Thoracic aorta (tissue), 2 donors: Measurements from ENCODE around the gene SRSF11. TPM values are rescaled to one million over a fixed set of nuclear protein-coding genes. Genes with fewer than 3 reads are reported as not detected.

Experiments used
- ATAC-seq: fragments of 150-250 bp; one replicate; pipeline ENCODE4 v1.8.0; 2017; ENCODE audit warnings: low read depth; ENCODE audit not compliant: insufficient number of reproducible peaks, low FRiP score
- DNase-seq: peaks from one replicate; pipeline ENCODE4 v3.0.0-alpha.2; 2020; ENCODE audit warnings: low spot score
- H3K27ac ChIP-seq, 2 donors: fragments of 200-600 bp; sonication (generic); 1 replicate in 1 of 2; 2 replicates in 1 of 2; pipeline ENCODE4 v1.5.1; 2016; ENCODE audit warnings: mild to moderate bottlenecking in 2 of 2, moderate library complexity in 2 of 2
- H3K27me3 ChIP-seq: fragments of 200-600 bp; sonication (generic); replicated peaks from 2 replicates; pipeline ENCODE4 v1.6.0; 2016; ENCODE audit warnings: mild to moderate bottlenecking; ENCODE audit not compliant: insufficient read depth
- H3K36me3 ChIP-seq: fragments of 200-600 bp; sonication (generic); one replicate; pipeline ENCODE4 v1.5.1; 2016
- H3K4me1 ChIP-seq, 2 donors: fragments of 200-600 bp; sonication (generic); 1 replicate in 1 of 2; 2 replicates in 1 of 2; pipeline versions ENCODE4 v1.5.1 to v1.6.0; 2016; ENCODE audit warnings: low read depth in 2 of 2, mild to moderate bottlenecking in 1 of 2; ENCODE audit not compliant: control insufficient read depth in 1 of 2
- H3K4me3 ChIP-seq: fragments of 200-600 bp; sonication (generic); 2 replicates; pipeline ENCODE4 v1.5.1; 2016; ENCODE audit warnings: mild to moderate bottlenecking
- H3K9me3 ChIP-seq: fragments of 200-600 bp; sonication (generic); 2 replicates; pipeline ENCODE4 v1.5.1; 2016
- total RNA-seq, 2 donors: library from RNA; depleted of rRNA; stranded (reverse); fragments of >200 nt; gene quantifications; one replicate each; pipeline versions ENCODE4 v1.1.0 to v1.2.3, GENCODE V29; 2016
- TF ChIP-seq, protein P1 (sequence below): fragments of 200-600 bp; sonication (generic); IDR thresholded peaks from one replicate; pipeline ENCODE4 v1.5.1; 2019; ENCODE audit warnings: antibody characterized with exemption

The SRSF11 gene
- total RNA-seq, 2 donors from 2014 or later = 146 to 282 TPM

DNA sequence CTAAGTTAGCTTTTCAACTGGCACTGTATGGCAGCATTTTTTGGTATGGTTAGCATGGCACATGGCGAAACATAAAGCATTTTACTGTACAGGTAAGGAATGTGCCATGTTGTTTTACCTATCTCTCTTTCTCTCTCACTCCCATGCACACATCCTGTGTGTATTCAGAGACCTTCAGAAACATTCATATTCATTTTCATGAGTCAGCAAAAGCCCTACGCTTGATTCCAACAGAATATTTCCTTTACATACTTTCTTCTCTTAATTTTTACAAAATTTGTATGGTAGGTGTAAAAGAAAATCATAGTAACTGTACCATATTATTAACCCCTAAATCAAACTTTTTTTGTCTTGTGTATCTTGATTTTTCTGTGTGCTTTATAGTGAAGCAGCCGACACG lies 10.3 kb downstream of the SRSF11 start:
- Histone ChIP-seq H3K9me3 (no peaks in the 10 kb centered on the region), H3K27ac (no peak overlapping the region), H3K4me1 (peaks cover 6 to 15% of the 10 kb centered on the region in 2 donors), H3K36me3 (peaks cover 54% of the 10 kb centered on the region), H3K4me3 (no peak overlapping the region), H3K27me3 (no peaks in the 10 kb centered on the region)
- DNase-seq (no peak), ATAC-seq (no peak)
- TF ChIP-seq, protein P1, sequence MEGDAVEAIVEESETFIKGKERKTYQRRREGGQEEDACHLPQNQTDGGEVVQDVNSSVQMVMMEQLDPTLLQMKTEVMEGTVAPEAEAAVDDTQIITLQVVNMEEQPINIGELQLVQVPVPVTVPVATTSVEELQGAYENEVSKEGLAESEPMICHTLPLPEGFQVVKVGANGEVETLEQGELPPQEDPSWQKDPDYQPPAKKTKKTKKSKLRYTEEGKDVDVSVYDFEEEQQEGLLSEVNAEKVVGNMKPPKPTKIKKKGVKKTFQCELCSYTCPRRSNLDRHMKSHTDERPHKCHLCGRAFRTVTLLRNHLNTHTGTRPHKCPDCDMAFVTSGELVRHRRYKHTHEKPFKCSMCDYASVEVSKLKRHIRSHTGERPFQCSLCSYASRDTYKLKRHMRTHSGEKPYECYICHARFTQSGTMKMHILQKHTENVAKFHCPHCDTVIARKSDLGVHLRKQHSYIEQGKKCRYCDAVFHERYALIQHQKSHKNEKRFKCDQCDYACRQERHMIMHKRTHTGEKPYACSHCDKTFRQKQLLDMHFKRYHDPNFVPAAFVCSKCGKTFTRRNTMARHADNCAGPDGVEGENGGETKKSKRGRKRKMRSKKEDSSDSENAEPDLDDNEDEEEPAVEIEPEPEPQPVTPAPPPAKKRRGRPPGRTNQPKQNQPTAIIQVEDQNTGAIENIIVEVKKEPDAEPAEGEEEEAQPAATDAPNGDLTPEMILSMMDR = no peak

DNA sequence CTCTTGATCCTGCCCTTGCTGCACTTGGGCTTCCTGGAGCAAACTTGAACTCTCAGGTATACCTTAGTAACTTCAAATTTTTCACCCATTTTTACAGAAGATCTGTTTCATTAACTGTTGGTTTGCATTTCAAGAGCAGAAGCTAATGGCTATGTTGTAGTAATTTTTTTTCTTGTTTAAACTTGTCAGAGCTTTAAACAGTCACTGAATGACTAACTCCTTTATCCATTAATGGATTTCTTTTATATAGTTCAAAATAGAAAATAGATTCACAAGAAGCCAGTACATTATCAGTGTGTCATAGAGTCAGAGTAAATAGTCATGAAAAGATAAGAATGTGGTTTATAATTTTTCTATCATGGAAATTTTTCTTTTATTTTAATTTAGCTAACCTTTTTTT lies 13.6 kb downstream of the SRSF11 start:
- no peaks in the 10 kb centered on the region for H3K27me3 ChIP-seq
- DNase-seq (no peak), ATAC-seq (no peak)
- TF ChIP-seq, protein P1 = no peak
- no peaks in the 10 kb centered on the region for H3K4me1 ChIP-seq
- H3K4me3 ChIP-seq = no peak overlapping the region
- H3K27ac ChIP-seq = no peak overlapping the region
- H3K9me3 ChIP-seq = no peaks in the 10 kb centered on the region
- H3K36me3 ChIP-seq = peaks cover 57% of the 10 kb centered on the region

DNA sequence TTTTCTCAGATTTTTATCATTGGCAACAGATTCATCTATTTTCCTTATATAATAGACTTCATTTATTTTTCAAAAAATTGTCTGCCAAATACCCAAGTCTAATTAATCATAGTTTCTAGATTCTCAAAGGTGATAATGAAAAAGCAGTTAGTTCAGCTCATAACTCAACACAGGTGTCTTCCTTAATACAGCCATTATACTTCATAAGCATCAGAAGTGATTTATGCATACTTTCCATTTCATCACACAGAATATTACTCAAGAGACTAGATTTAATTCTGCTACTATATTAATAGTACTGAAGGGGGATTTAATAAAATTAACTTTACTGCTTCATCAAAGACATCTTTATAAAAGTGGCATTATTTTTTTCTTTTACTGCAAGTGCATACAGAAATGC lies 18.8 kb downstream of the SRSF11 start:
- no peak for ATAC-seq
- Histone ChIP-seq H3K9me3 (no peaks in the 10 kb centered on the region), H3K27me3 (no peaks in the 10 kb centered on the region), H3K27ac (no peak overlapping the region), H3K4me3 (no peak overlapping the region), H3K36me3 (peaks cover 73% of the 10 kb centered on the region), H3K4me1 (no peaks in the 10 kb centered on the region)
- DNase-seq = no peak
- TF ChIP-seq, protein P1 = no peak

DNA sequence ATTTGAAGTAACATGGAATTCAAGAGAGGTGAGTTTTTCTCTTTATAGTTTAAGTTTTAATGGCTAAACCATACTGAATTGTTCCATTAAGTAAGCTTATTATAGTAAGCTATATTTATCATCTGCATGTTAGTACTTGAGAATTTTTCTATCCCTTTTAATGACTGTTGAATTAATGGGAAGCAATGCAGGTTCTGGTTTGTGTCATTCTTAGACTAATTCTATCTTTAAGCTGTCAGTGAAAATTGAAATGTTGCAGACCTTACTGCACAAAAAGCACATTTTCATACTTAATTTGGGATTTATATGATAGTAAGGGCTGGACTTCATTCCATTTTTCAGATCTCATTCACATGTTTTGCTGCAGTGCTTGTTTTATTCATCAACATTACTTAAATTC lies 25.9 kb downstream of the SRSF11 start:
- DNase-seq = no peak
- peaks cover 69% of the 10 kb centered on the region for H3K36me3 ChIP-seq

DNA sequence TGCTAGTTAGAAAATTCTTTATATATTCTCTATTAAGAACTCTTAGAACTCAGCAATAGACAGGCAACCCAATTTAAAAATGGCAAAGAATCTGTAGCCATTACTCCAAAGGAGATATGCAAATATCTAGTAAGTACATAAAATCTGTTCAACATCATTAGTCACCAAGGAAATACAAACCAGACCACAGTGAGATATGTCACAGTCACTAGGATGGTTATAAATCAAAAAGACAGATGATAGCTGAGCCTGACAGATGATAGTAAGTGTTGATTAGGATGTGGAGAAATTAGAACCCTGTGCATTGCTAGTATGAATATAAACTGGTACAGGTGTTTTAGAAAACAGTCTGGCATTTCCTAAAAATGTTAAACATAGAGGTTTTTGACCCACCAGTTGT lies 26.6 kb downstream of the SRSF11 start:
- H3K36me3 ChIP-seq = peaks cover 62% of the 10 kb centered on the region
- no peak for ATAC-seq
- TF ChIP-seq, protein P1 = no peak

More for the DNA sequence above, 25.9 kb downstream of the SRSF11 start:
- Histone ChIP-seq H3K27me3 (no peaks in the 10 kb centered on the region), H3K27ac (no peak overlapping the region), H3K4me3 (no peak overlapping the region), H3K4me1 (no peaks in the 10 kb centered on the region), H3K9me3 (no peaks in the 10 kb centered on the region)
- no peak for ATAC-seq
- TF ChIP-seq, protein P1 = no peak

More for the DNA sequence above, 26.6 kb downstream of the SRSF11 start:
- DNase-seq = no peak
- Histone ChIP-seq H3K27ac (no peak overlapping the region), H3K4me1 (no peaks in the 10 kb centered on the region), H3K4me3 (no peak overlapping the region), H3K27me3 (no peaks in the 10 kb centered on the region), H3K9me3 (no peaks in the 10 kb centered on the region)
